ENCODE data around the gene IFI27.

The IFI27 gene

DNA sequence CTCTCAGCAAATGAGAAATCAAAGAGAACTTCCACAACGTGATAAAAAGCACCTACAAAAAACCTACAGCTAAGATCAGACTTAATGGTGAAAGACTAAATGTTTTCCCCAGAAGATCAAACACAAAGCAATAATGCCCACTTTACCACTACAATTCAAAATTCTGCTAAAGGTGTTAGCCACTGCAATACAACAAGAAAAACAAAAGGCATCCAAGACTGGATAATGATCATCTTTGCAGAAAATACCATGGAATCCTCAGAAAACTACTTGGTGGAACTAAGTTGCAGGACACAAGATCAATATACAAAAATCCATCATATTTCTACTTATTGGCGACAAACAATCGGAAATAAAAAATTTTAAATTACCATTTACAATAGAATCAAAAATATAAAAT is 36.0 kb upstream of the IFI27 start:
- Histone ChIP-seq H3K79me2 (ENCODE audit: low read length) (peaks cover 94% of the 10 kb centered on the region), H2AFZ (ENCODE audit: low read length) (no peak overlapping the region), H3K9me3 (replicated peaks; ENCODE audit: insufficient read depth, low read length) (no peaks in the 10 kb centered on the region), H3K9me2 (replicated peaks; ENCODE audit: insufficient read depth, low read length) (no peaks in the 10 kb centered on the region), H3K27ac (ENCODE audit: low read length) (no peak overlapping the region), H3K27me3 (replicated peaks; ENCODE audit: insufficient read depth, low read length) (no peaks in the 10 kb centered on the region), H3K4me1 (ENCODE audit: low read length) (peaks cover 10% of the 10 kb centered on the region; the same call in 1 of the 2 replicates), H4K20me1 (ENCODE audit: insufficient read depth, low read length) (no peaks in the 10 kb centered on the region), H3K36me3 (replicated peaks; ENCODE audit: insufficient read depth, low read length) (no peaks in the 10 kb centered on the region; the same call in 1 of the 2 replicates), H3K4me3 (ENCODE audit: low read length) (no peak overlapping the region), H3K9ac (ENCODE audit: low read length) (no peak overlapping the region), H3F3A (ENCODE audit: insufficient read depth, low read length) (no peaks in the 10 kb centered on the region; the same call in 1 of the 2 replicates), H3K4me2 (ENCODE audit: low read depth, low read length) (no peak overlapping the region)
- DNase-seq: no peak
- TF ChIP-seq EZH2 (optimal IDR thresholded peaks at IDR 0.05; ENCODE audit: low read depth, low read length): no peak
- TF ChIP-seq, protein P1, sequence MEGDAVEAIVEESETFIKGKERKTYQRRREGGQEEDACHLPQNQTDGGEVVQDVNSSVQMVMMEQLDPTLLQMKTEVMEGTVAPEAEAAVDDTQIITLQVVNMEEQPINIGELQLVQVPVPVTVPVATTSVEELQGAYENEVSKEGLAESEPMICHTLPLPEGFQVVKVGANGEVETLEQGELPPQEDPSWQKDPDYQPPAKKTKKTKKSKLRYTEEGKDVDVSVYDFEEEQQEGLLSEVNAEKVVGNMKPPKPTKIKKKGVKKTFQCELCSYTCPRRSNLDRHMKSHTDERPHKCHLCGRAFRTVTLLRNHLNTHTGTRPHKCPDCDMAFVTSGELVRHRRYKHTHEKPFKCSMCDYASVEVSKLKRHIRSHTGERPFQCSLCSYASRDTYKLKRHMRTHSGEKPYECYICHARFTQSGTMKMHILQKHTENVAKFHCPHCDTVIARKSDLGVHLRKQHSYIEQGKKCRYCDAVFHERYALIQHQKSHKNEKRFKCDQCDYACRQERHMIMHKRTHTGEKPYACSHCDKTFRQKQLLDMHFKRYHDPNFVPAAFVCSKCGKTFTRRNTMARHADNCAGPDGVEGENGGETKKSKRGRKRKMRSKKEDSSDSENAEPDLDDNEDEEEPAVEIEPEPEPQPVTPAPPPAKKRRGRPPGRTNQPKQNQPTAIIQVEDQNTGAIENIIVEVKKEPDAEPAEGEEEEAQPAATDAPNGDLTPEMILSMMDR (IDR thresholded peaks at IDR 0.05; ENCODE audit: low read length): no peak
- TF ChIP-seq EZH2phosphoT487 (IDR thresholded peaks at IDR 0.05; ENCODE audit: low read length): no peak

DNA sequence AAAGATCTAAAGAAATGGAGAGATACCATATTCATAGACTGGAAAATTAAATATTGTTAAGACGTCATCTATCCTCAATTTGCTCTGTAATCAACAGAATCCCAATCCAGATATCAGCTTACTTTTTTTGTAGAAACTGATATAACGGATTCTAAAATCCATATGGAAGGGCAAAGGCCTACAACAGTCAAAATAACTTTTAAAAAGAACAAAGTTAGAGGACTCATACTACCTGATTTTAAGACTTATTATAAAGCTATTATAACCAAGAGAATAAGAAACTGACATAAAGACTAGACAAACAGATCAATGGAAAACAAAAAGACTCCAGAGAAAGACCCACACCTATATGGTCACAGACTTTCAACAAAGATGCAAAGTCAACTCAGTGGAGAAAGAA is 35.5 kb upstream of the IFI27 start:
- H3K27me3 ChIP-seq (replicated peaks; ENCODE audit: insufficient read depth, low read length): no peaks in the 10 kb centered on the region
- no peaks in the 10 kb centered on the region; the same call in 1 of the 2 replicates for H3F3A ChIP-seq (ENCODE audit: insufficient read depth, low read length)
- no peak overlapping the region for H3K4me2 ChIP-seq (ENCODE audit: low read depth, low read length)
- TF ChIP-seq, protein P1 (IDR thresholded peaks at IDR 0.05; ENCODE audit: low read length): no peak
- TF ChIP-seq EZH2 (optimal IDR thresholded peaks at IDR 0.05; ENCODE audit: low read depth, low read length): no peak
- TF ChIP-seq EZH2phosphoT487 (IDR thresholded peaks at IDR 0.05; ENCODE audit: low read length): no peak
- H3K27ac ChIP-seq (ENCODE audit: low read length): no peak overlapping the region
- no peak for DNase-seq
- H2AFZ ChIP-seq (ENCODE audit: low read length): no peak overlapping the region
- H4K20me1 ChIP-seq (ENCODE audit: insufficient read depth, low read length): no peaks in the 10 kb centered on the region; the same call in 1 of the 2 replicates
- no peak overlapping the region for H3K9ac ChIP-seq (ENCODE audit: low read length)
- peaks cover 94% of the 10 kb centered on the region for H3K79me2 ChIP-seq (ENCODE audit: low read length)
- H3K9me2 ChIP-seq (replicated peaks; ENCODE audit: insufficient read depth, low read length): no peaks in the 10 kb centered on the region
- H3K4me1 ChIP-seq (ENCODE audit: low read length): peaks cover 10% of the 10 kb centered on the region; the same call in 1 of the 2 replicates
- no peak overlapping the region for H3K4me3 ChIP-seq (ENCODE audit: low read length)
- H3K36me3 ChIP-seq (replicated peaks; ENCODE audit: insufficient read depth, low read length): no peaks in the 10 kb centered on the region; the same call in 1 of the 2 replicates
- H3K9me3 ChIP-seq (replicated peaks; ENCODE audit: insufficient read depth, low read length): no peaks in the 10 kb centered on the region

DNA sequence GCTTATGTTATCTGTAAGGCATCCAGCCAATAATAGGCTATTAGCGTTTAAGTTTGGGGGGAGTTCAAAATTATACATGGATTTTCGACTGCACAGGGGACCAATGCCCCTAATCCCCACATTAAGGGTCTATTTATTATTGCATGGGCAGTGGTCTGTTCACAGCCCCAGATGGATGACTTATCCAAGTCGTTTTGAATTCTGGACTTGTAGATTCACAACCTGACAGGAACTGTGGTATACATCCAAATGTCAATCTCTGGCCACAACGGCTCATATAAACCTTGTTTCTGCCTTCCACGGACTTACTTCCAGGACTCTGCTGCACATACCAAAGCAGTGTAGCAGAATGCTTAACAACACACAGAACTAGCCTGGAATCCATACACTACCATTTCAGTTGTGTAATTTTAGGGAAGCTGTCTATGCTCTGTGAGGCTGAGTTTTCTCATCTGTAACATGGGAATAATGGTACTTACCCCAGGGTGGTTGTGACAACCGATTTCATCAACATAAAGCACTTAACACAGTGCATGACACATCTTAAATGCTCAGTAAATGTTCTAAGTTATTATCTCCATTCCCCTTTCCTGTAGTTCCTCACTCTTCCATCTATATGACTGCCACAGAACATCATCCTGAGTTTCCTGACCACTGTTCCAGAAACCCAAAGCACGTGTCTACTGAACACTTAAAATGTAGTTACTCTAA is 33.3 kb upstream of the IFI27 start:
- H3K9ac ChIP-seq (ENCODE audit: low read length): no peak overlapping the region
- no peak for DNase-seq

More for the DNA sequence above, 33.3 kb upstream of the IFI27 start:
- Histone ChIP-seq H3K4me1 (ENCODE audit: low read length) (peaks cover 10% of the 10 kb centered on the region; the same call in 1 of the 2 replicates), H3K9me3 (replicated peaks; ENCODE audit: insufficient read depth, low read length) (no peaks in the 10 kb centered on the region), H3K27ac (ENCODE audit: low read length) (no peak overlapping the region), H3K9me2 (replicated peaks; ENCODE audit: insufficient read depth, low read length) (no peaks in the 10 kb centered on the region), H3K36me3 (replicated peaks; ENCODE audit: insufficient read depth, low read length) (no peaks in the 10 kb centered on the region; the same call in 1 of the 2 replicates), H3F3A (ENCODE audit: insufficient read depth, low read length) (peaks cover 5% of the 10 kb centered on the region; the same call in 1 of the 2 replicates), H3K79me2 (ENCODE audit: low read length) (peaks cover 91% of the 10 kb centered on the region), H3K4me3 (ENCODE audit: low read length) (no peak overlapping the region), H3K27me3 (replicated peaks; ENCODE audit: insufficient read depth, low read length) (no peaks in the 10 kb centered on the region), H3K4me2 (ENCODE audit: low read depth, low read length) (peak overlapping the region; percentile 24; the same call in 1 of the 2 replicates), H2AFZ (ENCODE audit: low read length) (no peak overlapping the region), H4K20me1 (ENCODE audit: insufficient read depth, low read length) (no peaks in the 10 kb centered on the region; the same call in 1 of the 2 replicates)
- TF ChIP-seq, protein P1 (IDR thresholded peaks at IDR 0.05; ENCODE audit: low read length): no peak
- TF ChIP-seq EZH2phosphoT487 (IDR thresholded peaks at IDR 0.05; ENCODE audit: low read length) (no peak), EZH2 (optimal IDR thresholded peaks at IDR 0.05; ENCODE audit: low read depth, low read length) (no peak)
